Body of pancreas (tissue), 4 donors: ENCODE measurements around the gene BCL7C.

ENCODE experiments used
- POLR2A ChIP-seq, 3 donors: fragments of 450-650 bp; IDR thresholded peaks; one replicate each; pipeline ENCODE4 v1.6.1; 2016; ENCODE audit warnings: antibody characterized with exemption in 3 of 3, mild to moderate bottlenecking in 2 of 3
- TF ChIP-seq, protein P1 (sequence below), 7 experiments: fragments of 450-650 bp in 4 of 7; fragments of 200-600 bp in 3 of 7; sonication (generic) in 3 of 7; IDR thresholded peaks; one replicate each; pipeline ENCODE4 v1.5.1; 2016 to 2019; ENCODE audit warnings: antibody characterized with exemption in 7 of 7

DNA sequence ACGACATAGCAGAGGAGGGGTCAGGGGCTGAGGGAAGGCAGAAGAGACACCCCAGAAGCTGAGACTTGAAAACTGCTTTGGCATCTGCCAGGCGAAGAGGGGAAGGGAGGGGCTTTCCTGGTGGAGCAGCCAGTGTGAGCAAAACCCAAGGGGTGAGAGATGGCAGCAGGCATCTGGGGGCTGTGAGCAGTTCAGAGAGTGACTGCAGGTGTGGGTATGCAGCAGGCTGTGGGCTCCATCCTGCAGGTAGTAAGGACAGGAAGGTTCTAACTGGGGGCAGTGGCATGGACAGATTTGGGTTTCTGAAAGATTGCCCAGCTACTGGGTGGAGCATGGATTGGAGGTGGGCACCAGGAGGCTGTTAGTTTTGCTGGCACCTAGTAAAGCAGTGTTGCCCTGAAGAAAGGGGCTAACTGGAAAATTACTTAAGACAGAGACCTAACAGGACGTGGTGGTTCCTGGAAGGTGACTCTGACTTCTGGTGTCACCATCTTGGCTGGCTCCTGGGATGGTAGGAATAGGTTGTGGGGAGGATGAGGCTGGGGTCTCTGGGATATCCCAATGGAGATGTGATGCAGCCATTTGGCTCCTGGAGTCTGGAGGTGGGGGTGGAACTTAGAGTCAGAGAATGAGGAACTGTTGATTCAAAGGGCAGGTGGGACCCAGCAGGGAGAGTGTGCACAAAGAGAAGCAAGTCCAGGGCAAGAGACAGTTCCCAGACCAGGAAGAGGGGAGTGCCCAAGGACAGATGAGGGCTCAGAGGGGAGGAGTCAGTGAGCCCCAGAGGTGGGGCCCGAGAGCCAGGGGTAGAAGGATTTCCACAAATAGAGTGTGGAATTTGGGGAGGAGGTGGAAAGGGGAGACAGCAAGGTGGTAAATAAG is 11.2 kb downstream of the BCL7C start:
- TF ChIP-seq, protein P1, sequence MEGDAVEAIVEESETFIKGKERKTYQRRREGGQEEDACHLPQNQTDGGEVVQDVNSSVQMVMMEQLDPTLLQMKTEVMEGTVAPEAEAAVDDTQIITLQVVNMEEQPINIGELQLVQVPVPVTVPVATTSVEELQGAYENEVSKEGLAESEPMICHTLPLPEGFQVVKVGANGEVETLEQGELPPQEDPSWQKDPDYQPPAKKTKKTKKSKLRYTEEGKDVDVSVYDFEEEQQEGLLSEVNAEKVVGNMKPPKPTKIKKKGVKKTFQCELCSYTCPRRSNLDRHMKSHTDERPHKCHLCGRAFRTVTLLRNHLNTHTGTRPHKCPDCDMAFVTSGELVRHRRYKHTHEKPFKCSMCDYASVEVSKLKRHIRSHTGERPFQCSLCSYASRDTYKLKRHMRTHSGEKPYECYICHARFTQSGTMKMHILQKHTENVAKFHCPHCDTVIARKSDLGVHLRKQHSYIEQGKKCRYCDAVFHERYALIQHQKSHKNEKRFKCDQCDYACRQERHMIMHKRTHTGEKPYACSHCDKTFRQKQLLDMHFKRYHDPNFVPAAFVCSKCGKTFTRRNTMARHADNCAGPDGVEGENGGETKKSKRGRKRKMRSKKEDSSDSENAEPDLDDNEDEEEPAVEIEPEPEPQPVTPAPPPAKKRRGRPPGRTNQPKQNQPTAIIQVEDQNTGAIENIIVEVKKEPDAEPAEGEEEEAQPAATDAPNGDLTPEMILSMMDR (IDR thresholded peaks at IDR 0.05): no peak
- no peak for TF ChIP-seq POLR2A (IDR thresholded peaks at IDR 0.05)
